ENCODE data around the gene TLR3.
"Not testable (repeated sequence)": the region's sequence is repeated elsewhere in the genome, so short reads cannot be mapped to it uniquely, and the experiment has no call there.

The TLR3 gene

DNA sequence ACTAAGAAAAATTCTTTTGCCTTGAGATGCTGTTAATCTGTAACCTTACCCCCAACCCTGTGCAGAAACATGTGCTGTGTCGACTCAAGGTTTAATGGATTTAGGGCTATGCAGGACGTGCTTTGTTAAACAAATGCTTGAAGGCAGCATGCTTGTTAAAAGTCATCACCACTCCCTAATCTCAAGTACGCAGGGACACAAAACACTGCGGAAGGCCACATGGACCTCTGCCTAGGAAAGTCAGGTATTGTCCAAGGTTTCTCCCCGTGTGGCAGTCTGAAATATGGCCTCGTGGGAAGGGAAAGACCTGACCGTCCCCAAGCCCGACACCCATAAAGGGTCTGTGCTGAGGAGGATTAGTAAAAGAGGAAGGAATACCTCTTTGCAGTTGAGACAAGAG is 18.8 kb upstream of the TLR3 start:
- DNase-seq (ENCODE audit: low read depth): not testable (repeated sequence)

DNA sequence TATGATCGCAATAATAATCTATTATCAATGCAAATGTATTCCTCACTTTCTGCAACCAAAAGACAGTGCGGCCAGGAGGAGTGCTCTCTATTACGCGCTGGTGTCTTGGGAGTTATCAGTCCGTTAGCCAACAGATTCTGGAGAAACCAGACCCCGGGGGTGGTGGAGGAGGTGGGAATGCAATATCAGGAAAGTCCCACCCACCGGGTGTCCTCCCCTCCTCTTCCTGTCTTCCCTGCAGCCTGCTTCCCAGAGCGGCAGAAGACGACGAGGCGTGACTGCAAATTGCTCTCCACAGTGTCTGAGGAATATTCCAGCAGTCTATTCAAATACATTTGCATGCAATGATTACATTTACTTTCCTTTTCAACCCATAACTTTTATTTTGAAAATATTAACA is 17.9 kb upstream of the TLR3 start:
- DNase-seq (ENCODE audit: low read depth): no peak

DNA sequence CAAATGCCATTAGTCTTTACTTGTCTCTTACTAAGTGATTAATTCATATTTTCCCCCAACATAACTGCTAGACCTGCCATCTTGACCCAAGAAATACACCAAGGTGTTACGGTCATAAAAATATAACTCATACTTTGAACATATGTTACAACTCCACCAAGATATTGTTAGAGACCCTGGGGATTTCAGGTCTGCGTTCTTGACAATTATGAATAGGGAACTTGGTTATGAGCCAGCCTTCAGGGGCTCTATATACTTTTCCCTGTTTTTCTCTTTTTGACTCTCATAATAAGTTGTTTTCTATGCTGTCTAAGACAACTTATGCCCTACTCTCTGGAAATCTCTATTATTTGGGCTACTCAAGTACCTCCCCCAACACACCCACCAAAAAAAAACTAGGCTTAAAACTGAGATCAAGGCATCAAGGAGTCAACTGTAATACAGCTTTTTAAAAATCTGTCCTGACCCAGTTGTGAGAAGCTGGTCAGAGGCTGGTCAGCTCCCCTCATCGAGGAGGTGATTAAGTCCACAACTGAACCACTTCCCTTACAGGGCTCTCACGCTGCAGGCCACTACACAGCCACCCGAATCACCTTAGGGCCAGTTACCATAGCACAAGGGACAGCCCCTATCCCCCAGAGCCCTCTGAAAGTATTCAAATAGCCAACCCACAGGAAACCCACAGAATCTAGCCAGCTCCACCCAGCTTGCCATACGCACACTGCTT is 10.5 kb upstream of the TLR3 start:
- no peak for DNase-seq (ENCODE audit: low read depth)

DNA sequence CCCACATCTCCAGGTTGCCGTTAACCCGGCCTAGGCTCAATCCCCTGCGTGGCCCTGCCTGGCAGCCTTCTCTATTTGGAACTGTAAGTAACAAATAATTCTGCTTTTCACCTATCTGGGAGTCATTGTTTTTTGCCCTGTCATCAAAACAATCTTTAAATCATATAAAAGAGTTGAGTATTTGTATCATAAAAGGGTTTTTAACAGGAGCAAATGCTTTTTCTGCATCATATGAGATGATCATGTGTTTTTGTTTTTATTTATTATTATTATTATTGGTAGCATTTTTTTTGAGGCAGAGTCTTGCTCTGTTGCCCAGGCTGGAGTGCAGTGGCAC is 10.0 kb upstream of the TLR3 start:
- DNase-seq (ENCODE audit: low read depth): no peak

DNA sequence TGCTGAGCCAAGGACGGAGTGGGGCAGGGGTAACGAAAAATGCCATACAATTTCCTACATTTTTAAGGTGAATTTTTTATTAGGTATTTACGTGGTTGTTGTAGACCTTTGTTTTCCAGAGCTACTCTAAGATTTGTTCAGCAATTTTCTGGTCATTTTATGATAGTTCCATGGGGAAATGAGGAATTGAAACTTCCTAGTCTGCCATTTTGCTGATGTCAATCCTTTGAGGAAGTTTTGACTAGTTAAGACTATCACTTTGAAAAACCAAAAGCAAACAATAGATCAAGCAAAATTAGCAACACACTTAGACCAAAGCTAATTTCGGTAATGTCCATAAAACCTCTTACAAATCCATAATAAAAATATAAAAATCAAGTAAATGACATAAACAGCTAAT is 7.0 kb upstream of the TLR3 start:
- no peak for DNase-seq (ENCODE audit: low read depth)

DNA sequence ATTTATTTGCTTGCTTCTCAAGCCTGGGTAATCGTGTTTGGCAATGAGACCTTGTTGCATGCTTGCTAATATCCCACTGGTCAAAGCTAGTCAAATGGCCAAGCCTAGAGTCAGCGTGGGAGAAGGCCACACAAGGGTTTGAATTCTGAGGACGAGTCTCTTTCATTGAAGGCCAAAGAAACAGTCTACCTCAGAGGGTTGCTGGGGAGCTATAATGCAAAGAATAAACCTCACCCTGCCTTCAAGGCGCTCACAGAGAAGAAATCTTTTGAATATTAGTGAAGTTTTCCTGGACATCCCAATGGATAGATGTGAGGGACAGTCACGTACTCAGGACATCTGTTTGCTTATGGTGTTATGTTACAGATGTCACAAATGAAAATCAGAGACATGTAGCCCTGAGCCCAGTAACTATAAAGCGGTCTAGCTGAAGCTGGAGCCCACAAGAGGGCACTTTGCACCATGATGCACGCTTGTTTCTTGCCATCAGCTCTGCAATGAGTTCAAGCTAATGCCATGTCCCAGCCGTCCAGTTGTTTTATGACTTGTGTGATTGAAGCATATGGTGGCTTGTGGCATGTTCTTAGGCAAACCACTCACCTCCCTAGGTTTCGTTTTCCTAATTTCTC is 1.1 kb upstream of the TLR3 start:
- DNase-seq (ENCODE audit: low read depth): peak; percentile 22

- DNase-seq (ENCODE audit: low read depth): no peak
Observed at GRCh38 chr4:186069729-186070128, 773 bp downstream of the TLR3 start.

DNA sequence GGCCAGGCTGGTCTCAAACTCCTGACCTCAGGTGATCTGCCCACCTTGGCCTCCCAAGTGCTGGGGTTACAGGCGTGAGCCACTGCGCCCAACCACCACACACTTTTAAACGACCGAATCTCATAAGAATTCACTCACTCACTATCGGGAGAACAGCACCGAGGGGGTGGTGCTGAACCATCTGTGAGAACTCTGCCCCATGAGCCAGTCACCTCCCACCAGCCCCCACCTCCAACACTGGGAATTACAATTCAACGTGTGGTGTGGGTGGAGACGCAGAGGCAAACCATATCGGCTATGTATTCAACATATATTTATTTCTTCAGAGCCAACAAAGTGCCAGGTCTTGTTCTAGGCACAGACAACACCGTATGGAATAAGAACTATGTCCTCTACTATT is 3.6 kb downstream of the TLR3 start:
- DNase-seq (ENCODE audit: low read depth): no peak

- no peak for DNase-seq (ENCODE audit: low read depth)
Observed at GRCh38 chr4:186074189-186074588, 5.2 kb downstream of the TLR3 start.

GRCh38 chr4:186078981-186079638 is 10.2 kb downstream of the TLR3 start:
- no peak for DNase-seq (ENCODE audit: low read depth)

DNA sequence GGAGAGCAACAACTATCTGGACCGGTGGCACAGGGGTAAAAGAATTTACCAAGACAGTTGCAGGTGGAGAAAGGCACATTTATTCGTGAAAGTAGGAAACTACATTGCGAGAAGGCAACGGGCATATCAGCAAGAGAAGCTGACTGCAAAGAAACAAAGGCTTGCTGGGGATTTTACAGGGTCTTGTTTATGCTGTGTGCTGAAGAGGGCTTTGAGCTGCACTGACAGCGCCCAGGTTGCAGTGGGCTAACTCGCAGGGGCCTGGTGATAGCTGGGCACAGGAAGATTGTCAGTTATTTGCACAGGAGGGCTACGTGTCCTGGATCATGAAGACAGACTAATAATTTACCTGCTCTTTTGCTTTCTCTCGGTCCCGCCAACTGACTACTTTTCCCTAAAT is 10.7 kb downstream of the TLR3 start:
- DNase-seq (ENCODE audit: low read depth): no peak

- DNase-seq (ENCODE audit: low read depth): no peak
Observed at GRCh38 chr4:186081202-186081807, 12.3 kb downstream of the TLR3 start.

DNA sequence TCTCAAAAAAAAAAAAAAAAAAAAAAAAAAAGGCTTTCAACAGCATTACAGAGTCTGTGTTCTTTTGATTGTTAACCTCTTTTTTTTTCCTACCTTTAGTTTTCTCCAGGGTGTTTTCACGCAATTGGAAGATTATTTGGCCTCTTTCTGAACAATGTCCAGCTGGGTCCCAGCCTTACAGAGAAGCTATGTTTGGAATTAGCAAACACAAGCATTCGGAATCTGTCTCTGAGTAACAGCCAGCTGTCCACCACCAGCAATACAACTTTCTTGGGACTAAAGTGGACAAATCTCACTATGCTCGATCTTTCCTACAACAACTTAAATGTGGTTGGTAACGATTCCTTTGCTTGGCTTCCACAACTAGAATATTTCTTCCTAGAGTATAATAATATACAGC is 13.3 kb downstream of the TLR3 start:
- DNase-seq (ENCODE audit: low read depth): no peak

DNA sequence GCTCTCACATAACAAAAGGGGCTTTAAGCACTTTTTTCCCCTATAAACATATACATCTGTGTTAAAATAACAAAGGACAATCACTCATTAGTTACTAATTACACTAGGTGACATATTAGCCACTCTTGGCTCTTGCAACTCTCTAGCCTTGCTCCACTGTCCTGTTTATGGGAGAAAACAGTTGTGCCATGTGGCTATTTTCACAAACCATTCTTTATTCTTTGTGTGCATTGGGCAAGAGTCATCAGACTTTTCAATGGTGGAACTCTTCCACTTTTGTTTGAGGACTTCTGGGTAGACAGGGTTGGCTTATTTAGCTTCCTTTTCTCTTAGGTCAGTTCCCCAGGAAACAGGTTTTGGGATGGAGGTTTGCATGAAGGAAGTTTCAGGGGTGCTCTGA is 19.6 kb downstream of the TLR3 start:
- no peak for DNase-seq (ENCODE audit: low read depth)

- no peak for DNase-seq (ENCODE audit: low read depth)
Observed at GRCh38 chr4:186092296-186092695, 23.3 kb downstream of the TLR3 start.

DNA sequence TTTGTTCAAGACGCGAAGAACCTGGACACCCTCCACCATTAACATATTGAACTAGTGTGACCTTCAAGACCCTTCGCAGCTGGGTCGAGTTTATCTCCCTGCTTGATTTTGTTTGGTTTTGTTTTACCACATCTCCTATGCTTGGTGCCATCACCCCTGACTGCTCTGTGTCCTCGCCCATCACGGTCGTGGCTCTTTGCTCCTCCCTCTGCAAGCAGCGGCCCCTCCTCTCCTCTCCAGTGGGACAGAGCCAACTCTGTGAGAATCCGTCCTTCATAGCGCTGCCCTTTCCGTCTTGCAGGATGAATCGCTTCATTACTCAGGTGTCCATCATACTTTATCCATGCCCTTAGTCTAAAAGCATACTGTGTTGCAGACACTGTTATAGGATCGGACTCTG is 26.4 kb downstream of the TLR3 start:
- DNase-seq (ENCODE audit: low read depth): no peak

DNA sequence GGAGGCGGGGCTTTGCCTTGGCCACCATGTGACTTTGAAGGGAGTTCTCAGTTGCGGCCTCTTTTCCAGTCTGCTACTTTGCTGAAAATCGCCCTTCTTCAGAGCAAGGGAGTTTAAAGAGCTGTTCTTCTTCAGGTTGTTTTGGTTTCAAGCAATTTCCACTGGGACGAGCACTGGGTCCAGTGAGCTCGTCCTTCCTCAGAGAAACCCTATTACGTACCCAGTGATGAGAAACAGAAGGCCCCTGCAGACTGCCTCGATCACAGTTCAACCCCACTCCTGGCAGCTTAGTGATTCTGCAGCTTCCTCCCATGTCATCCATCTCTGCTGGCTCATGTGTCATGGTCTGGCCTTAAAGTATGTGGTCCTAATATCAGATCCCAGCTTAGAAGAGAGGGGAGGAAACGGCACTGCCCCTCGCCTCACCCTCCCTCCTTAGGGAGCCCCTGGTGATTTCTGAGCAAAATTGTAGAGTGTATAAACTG is 27.8 kb downstream of the TLR3 start:
- no peak for DNase-seq (ENCODE audit: low read depth)

GRCh38 chr4:186097386-186097785 is 28.4 kb downstream of the TLR3 start:
- DNase-seq (ENCODE audit: low read depth): no peak

DNA sequence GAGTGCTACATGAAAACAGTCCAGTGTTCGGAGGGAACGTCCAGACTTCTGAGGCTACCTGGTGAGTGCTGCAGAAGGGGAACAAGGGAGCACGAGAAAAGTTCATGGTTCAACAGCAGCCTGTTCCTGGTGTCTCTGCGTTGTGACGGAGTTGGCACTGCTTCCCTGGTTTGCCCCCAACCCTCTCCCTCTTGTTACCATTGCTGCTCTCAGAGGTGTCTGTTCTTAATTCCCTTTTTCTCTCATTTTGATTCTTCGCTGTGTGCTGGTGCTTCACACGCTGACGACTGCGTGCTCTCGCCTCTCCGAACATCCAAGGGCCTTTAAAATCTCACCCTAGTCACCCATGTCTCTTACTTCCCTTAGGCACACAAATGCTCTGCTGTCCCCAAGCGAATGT is 34.0 kb downstream of the TLR3 start:
- DNase-seq (ENCODE audit: low read depth): no peak

DNA sequence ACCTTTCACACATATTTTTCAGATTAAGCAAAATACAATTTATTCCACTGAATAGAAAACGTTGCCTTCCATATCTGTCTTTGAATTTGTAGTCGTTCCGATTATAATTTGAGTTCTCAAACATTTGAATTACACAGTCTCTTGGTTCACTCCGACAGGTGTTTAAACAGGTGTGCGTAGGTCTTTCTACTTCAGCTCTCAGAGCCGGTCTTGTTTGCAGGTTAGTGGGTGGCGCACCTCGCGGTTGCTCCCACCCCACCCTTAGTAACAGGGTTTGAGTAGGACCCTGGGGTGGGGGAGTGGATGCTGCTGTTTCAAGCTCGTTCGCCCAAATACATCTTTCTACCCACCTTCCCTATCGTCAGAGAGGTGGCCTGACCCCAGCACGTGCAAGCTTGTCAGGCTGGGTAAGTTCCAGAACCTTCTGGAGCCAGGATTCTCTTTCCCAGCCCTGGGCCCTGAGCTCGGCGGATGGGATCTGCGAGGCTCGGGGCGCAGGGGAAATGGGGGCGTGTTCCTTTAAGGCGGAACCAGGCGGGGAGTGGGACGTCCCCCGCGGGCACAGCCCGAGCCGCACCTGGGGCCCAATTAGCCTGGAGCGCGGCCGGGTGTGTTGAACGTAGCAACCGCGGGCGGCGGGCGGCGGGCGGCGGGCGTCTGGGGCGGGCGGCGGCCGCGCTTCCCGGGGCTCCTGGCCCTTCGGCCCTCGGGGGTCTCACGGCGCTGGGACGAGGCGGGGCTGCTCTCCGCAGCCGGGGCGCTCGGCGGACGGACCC is 35.3 kb downstream of the TLR3 start, which contains the start of gene FAM149A:
FAM149A (plus strand) TSS at position 591 of the 776 bp plus-strand sequence.
- no peak for DNase-seq (ENCODE audit: low read depth)

- DNase-seq (ENCODE audit: low read depth): no peak
Observed at GRCh38 chr4:186104890-186105646, 36.1 kb downstream of the TLR3 start.
